Subcutaneous abdominal adipose tissue (tissue), 5 donors: Measurements from ENCODE around the gene RFX3.

Source experiments
- H3K27ac ChIP-seq: one replicate; pipeline ENCODE4 v1.7.0; 2013; ENCODE audit warnings: low read depth, mild to moderate bottlenecking, inconsistent platforms, low read length, moderate library complexity
- H3K27me3 ChIP-seq, 5 donors: one replicate each; pipeline ENCODE4 v1.7.0; 2013; ENCODE audit warnings: low read length in 5 of 5, inconsistent platforms in 1 of 5; ENCODE audit not compliant: control insufficient read depth in 5 of 5, insufficient read depth in 4 of 5
- H3K36me3 ChIP-seq, 5 donors: one replicate each; pipeline ENCODE4 v1.7.0; 2013; ENCODE audit warnings: low read length in 5 of 5; ENCODE audit not compliant: control insufficient read depth in 5 of 5, insufficient read depth in 5 of 5
- H3K4me1 ChIP-seq, 5 donors: one replicate each; pipeline ENCODE4 v1.7.0; 2013; ENCODE audit warnings: low read length in 5 of 5, mild to moderate bottlenecking in 3 of 5, moderate library complexity in 1 of 5; ENCODE audit not compliant: control insufficient read depth in 5 of 5, insufficient read depth in 5 of 5
- H3K4me3 ChIP-seq, 5 donors: one replicate each; pipeline ENCODE4 v1.7.0; 2013; ENCODE audit warnings: low read length in 5 of 5, low read depth in 1 of 5
- H3K9ac ChIP-seq, 5 donors: one replicate each; pipeline ENCODE4 v1.7.0; 2013; ENCODE audit warnings: low read length in 5 of 5, mild to moderate bottlenecking in 4 of 5, moderate library complexity in 3 of 5
- H3K9me3 ChIP-seq, 5 donors: one replicate each; pipeline ENCODE4 v1.7.0; 2013; ENCODE audit warnings: low read length in 5 of 5; ENCODE audit not compliant: control insufficient read depth in 5 of 5
- donor health status: healthy.
- donor health status: healthy.
- donor health status: healthy.
- donor health status: healthy.
- donor health status: healthy.

RFX3 gene

DNA sequence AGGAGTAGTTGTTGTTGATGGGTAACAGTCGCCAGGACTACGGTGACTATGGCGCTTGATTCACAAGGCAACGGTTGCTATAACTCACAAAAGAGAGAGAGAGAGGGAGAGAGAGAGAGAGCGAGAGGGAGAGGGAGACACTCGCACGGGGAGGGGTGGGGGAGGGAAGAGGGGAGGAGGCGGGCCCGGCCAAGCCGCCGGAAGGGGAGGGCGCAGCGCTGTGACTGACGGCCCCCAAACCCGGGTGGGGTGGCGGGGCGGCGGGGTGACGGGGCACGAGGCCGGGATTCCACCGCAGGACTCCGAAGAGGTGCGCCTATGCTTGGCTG lies at the start of gene RFX3:
TSS of gene RFX3 (minus strand) at position 166 of the 329 bp plus-strand sequence. CDS start 130,413 bp downstream, outside the sequence.
- H3K9me3 ChIP-seq = no peaks in the 10 kb centered on the region

DNA sequence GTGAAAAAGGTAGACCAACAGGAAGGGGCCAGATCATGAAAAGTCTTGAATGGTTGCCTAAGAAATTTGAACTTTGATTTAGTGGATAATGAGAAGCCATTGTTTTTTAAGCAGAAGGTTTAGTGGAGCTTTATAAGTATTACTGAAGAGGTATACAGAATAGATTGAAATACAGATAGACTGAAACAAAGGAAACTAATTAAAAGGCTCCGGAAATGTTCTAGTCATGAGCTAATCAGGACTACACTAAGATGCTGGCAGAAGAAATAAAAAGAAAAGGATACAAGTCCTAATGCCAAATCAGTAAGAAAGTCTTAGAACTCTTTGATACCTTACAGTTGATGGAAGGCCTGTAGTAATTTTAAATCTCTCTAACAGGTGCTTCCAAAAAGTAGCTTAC lies 45.7 kb upstream of the RFX3 start:
- no peaks in the 10 kb centered on the region for H3K9me3 ChIP-seq
- H3K36me3 ChIP-seq = no peaks in the 10 kb centered on the region
- H3K27ac ChIP-seq = no peak overlapping the region
- H3K4me3 ChIP-seq = no peak overlapping the region
- peaks cover 0 to 5% (median 0%) of the 10 kb centered on the region in 5 donors for H3K4me1 ChIP-seq
- no peak overlapping the region for H3K9ac ChIP-seq
- H3K27me3 ChIP-seq = no peaks in the 10 kb centered on the region

More for the DNA sequence above, at the start of gene RFX3:
- peaks cover 0 to 4% (median 0%) of the 10 kb centered on the region in 5 donors for H3K36me3 ChIP-seq
- peak within 1 kb of the TSS; percentile 98 to 100 (median 99) for H3K9ac ChIP-seq
- H3K4me1 ChIP-seq = peaks cover 0 to 36% (median 27%) of the 10 kb centered on the region in 5 donors
- peak within 1 kb of the TSS; percentile 100 for H3K27ac ChIP-seq
- H3K4me3 ChIP-seq = peak within 1 kb of the TSS; percentile 82 to 100 (median 93)
- no peaks in the 10 kb centered on the region for H3K27me3 ChIP-seq

DNA sequence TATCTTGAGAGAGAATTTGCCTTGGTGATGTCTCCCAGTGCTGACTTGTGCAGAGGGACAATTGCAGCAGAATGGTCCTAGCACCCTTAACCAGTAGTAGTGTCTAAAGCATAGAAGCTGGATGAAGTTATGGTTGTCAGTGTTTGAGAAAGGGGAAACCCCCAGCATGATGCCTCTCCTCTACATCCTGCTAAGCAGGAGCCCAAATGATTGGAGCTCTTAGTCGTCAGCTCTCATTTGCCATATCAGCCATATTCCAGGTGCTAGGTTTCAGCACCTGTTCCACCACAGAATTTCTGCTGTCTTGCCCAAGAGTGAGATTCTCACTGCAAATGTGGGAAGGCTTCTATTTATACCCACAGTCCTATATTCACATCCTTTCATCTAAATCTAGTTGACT lies 43.7 kb upstream of the RFX3 start:
- H3K9ac ChIP-seq = no peak overlapping the region
- peaks cover 0 to 2% (median 0%) of the 10 kb centered on the region in 5 donors for H3K36me3 ChIP-seq
- no peaks in the 10 kb centered on the region for H3K27me3 ChIP-seq
- H3K4me1 ChIP-seq = peaks cover 0 to 4% (median 0%) of the 10 kb centered on the region in 5 donors
- no peak overlapping the region for H3K4me3 ChIP-seq
- H3K27ac ChIP-seq = no peak overlapping the region
- no peaks in the 10 kb centered on the region for H3K9me3 ChIP-seq

DNA sequence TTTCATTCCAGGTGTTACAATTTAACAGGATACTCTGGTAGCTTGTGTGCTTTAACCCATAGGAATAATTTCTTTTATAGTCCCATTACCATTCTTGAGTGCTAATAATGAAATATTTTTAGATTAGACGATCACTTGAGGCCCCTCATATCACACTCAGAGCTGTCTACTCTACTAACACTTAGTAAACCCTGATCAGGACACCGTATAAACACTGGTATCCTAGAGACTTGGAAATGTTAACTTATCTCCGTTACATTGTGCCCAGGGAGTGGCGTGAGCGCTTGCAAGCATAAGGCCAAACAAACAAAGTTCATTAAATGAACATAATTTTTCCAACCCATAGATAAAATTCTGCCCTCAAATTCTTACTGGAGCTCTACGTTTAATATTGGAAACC lies 42.2 kb upstream of the RFX3 start:
- Histone ChIP-seq H3K27ac (no peak overlapping the region), H3K27me3 (no peaks in the 10 kb centered on the region), H3K36me3 (peaks cover 0 to 2% (median 0%) of the 10 kb centered on the region in 5 donors), H3K9me3 (no peaks in the 10 kb centered on the region), H3K9ac (no peak overlapping the region), H3K4me1 (peaks cover 0 to 4% (median 0%) of the 10 kb centered on the region in 5 donors), H3K4me3 (no peak overlapping the region)

DNA sequence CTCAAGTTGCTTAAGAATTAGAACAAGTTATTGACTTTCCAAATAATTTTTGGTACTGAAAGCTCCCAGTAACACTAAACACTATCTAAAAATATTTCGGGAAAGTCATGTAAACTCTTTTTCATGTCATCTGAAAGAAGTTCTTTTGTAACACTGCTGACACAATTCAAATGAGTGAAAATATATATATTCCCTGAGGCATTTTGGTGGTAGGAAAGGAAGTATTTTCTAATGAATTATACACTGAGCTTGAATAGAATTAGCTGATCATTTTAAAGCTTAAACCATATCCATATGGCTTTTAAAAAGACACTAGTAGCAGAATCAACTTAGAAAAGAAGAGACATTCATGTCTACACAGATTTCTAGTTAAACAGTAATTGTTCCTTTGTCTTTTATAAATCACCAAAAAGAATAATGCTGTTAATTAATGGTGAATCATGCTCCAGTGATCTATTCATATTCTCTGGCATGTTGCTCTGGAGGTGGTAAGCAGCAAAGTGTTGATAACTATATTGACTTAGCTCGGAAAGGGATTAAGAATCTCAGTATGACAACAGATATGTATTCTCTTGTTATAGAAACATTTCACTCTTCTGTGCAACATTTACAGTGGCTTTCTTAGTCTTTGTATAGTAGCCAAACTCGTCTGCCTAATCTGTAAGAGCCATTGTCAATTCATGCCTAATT lies 27.4 kb upstream of the RFX3 start:
- Histone ChIP-seq H3K9me3 (no peaks in the 10 kb centered on the region), H3K27me3 (no peaks in the 10 kb centered on the region), H3K9ac (no peak overlapping the region), H3K4me1 (no peaks in the 10 kb centered on the region), H3K27ac (no peak overlapping the region), H3K36me3 (peaks cover 0 to 14% (median 10%) of the 10 kb centered on the region in 5 donors), H3K4me3 (no peak overlapping the region)

DNA sequence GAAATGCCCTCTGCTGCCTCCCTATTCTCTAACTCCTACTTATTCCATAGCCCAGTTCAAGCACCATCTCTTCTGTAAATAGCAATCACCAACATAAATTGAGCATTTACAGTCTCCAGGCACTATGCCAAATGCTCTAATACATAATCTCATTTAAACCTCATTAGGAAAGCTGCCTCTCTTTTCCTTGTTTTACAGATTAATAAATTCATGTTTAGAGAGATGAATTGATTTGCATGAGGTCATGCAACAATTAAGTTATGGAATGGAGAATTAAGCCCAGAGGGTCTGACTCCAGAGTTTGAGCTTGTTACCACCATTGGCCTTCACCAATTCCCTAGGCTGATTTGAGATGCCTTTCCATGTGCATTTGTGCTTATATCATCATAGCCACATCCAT lies 23.4 kb upstream of the RFX3 start:
- Histone ChIP-seq H3K9me3 (no peaks in the 10 kb centered on the region), H3K4me3 (no peak overlapping the region), H3K36me3 (peaks cover 0 to 12% (median 8%) of the 10 kb centered on the region in 5 donors), H3K4me1 (no peaks in the 10 kb centered on the region), H3K27me3 (no peaks in the 10 kb centered on the region), H3K27ac (no peak overlapping the region), H3K9ac (no peak overlapping the region)

DNA sequence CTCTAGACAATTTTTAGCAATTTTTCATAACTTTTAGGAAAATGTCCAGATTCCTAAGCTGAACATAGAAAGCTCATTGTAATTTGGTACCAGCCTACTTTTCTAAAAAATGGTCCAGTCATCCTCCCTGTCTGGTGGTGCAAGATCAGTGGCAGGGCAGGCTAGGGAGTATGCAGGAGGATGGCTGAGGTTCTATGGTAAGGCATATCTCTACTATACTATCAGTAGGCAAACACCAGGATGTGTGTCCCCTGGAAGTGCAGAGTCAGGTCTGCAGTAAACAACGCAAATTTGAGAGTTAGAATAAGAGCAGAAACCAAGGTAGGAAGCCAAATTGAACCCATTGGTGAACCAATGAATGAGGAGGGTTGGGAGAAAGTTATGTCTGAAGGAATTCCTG lies 22.8 kb upstream of the RFX3 start:
- Histone ChIP-seq H3K4me1 (no peaks in the 10 kb centered on the region), H3K9ac (no peak overlapping the region), H3K27me3 (no peaks in the 10 kb centered on the region), H3K9me3 (no peaks in the 10 kb centered on the region), H3K27ac (no peak overlapping the region), H3K4me3 (no peak overlapping the region), H3K36me3 (peaks cover 0 to 12% (median 5%) of the 10 kb centered on the region in 5 donors)

DNA sequence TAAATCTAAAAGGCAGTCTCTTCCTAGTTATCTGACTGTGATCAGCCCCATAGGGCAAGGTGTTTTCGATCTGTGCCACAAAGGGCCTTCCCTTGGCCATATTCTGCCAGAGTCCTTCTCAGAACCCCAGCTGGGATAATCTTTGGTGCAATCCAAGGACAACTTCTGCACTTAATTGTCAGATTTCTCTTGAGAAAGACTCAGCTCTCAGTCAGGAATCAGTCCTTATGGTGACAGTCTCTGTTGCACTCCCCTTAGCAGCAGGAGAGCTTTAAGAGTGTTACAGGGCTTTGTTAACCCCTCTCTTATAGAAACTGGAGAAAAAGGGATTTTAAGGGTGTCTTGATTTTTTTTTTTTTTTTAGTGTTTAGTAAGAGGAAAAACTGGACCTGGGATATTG lies 15.4 kb upstream of the RFX3 start:
- Histone ChIP-seq H3K27me3 (no peaks in the 10 kb centered on the region), H3K36me3 (no peaks in the 10 kb centered on the region), H3K9ac (no peak overlapping the region), H3K4me3 (no peak overlapping the region), H3K27ac (no peak overlapping the region), H3K9me3 (no peaks in the 10 kb centered on the region), H3K4me1 (peaks cover 0 to 2% (median 0%) of the 10 kb centered on the region in 5 donors)

DNA sequence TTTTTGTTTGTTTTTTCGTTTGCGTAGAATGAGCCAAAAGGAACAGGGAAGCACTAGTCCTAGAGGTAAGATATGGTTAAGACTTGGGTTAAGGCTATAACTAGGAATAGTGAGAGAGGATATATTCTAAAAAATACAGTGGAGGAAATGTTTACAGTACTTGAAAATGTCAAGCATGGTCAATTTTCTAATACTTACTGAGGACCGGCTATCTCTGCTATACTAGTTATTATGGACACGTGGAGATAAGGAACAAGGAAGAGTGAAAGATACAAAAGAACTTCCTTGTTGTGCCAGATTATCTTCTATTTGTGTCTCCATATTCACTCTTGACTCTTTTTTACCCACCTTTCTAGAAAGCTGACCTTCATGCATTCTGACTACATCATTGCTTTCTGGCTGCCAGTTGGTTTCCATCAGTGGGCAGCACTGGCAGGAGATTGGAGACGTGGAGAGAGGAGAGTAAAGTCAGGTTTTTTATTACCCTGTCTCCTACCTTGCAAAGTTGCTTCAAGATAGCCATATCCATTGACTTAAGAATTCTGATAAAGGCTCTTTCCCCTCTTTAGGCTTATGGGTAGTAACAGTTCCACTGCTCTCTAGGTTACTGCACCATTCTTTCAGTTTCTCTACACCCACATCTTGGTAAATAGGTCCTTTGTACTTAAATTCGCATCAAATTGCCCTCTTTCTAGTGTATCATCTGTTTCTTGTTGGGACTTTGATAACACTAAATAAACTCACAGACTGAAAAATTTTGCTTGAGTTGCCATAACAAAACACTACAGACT lies 9.0 kb upstream of the RFX3 start:
- H3K36me3 ChIP-seq = peaks cover 0 to 4% (median 0%) of the 10 kb centered on the region in 5 donors
- H3K4me3 ChIP-seq = no peak overlapping the region
- no peaks in the 10 kb centered on the region for H3K4me1 ChIP-seq
- no peaks in the 10 kb centered on the region for H3K9me3 ChIP-seq
- no peak overlapping the region for H3K9ac ChIP-seq
- H3K27ac ChIP-seq = no peak overlapping the region
- H3K27me3 ChIP-seq = no peaks in the 10 kb centered on the region

DNA sequence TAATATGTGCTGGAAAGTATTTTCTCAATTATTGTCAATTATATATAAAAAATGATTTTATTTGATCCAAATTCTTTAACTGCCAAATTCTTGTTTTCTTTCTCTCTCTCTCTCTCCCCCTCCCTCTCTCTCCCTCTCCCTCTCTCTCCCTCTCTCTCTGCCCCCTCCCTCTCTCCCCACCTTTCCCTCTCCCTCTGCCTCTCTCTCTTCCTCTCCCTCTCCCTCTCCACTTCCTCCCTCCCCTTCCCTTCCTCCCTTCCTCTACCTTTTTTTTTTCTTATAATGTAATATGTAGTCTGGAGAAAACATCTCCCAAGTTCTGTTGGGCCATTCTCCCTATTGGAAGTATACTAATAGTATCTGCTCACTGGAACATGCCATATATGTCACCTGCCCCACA lies 6.4 kb upstream of the RFX3 start:
- Histone ChIP-seq H3K4me1 (peaks cover 0 to 20% (median 14%) of the 10 kb centered on the region in 5 donors), H3K9ac (no peak overlapping the region), H3K36me3 (peaks cover 0 to 4% (median 0%) of the 10 kb centered on the region in 5 donors), H3K27ac (no peak overlapping the region), H3K4me3 (no peak overlapping the region), H3K27me3 (no peaks in the 10 kb centered on the region), H3K9me3 (no peaks in the 10 kb centered on the region)
